GM18951 (cell line): ENCODE measurements around the gene MRPS18A.

Experiments
- POLR2A ChIP-seq: IDR thresholded peaks from 4 replicates; pipeline ENCODE4 v1.6.1; 2011; ENCODE audit warnings: mild to moderate bottlenecking; ENCODE audit not compliant: insufficient read length, insufficient read depth; ENCODE audit errors: extremely low read depth
- in situ Hi-C: fragments of 300-500 bp; cut with MboI; formaldehyde crosslinking; loops from one replicate; pipeline ENCODE4 v1.12.0; 2022; ENCODE audit warnings: low sequenced_read_pairs, mixed read lengths, inconsistent platforms; ENCODE audit not compliant: unreplicated experiment

Gene MRPS18A

GRCh38 chr6:43699564-43700186, 12.1 kb upstream of the MRPS18A start:
- in situ Hi-C loops = no loop called here
- TF ChIP-seq POLR2A = no peak

DNA sequence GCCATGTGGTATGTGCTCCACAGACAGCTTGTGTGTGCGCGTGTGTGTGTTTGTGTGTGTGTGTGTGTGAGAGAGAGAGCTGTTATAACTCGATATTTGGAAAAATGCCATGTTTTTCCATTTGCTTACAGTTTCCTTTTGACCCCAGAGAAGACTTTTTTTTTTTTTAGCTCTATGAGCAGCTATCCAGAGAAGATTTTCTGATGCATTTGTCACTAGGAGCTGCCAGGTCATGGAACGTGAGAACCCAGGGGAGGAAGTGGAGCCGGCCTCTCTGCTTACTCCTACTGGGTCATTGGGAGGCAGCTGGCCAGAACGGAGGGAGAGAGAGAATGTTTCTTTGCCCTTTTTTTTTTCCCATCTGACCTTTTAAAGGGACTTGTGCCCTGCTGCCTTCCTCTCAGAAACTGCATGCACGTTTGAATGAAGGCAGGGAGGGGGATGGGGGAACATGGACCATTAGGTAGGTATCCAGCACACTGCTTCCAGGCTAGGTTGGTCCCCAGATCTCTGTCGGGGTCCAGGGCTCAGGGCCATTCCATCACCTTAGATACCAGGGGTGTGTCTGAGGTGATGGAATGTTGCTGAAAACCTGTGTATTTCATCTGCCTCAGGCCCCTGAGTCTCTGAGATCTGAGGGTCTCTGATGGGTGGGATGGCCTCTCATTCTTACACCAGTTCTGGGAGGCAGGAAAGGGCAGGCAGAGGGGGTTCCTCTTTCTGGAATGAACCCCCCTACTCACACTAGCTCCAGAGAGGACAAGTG, 11.2 kb upstream of the MRPS18A start:
- no peak for TF ChIP-seq POLR2A
- in situ Hi-C loops = no loop called here

DNA sequence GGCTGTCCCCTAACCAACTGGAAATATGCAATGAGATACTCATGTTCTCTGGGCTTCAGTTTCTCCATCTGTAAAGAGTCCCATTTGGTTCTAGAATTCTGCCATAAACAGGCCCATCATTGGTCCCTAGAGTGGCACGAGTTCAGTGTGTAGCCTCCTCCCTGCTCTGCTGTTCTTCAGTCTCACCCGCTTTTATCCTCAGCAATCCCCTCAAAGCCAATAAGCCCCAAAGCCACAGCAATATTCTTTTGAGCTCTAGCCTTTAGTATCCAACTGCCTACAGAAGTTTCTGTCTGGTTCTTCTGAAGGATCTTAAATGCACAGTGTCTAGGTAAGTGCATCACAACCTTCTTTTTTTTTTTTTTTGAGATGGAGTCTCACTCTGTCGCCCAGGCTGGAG, 9.8 kb upstream of the MRPS18A start:
- in situ Hi-C loops = no loop called here
- no peak for TF ChIP-seq POLR2A

- no peak for TF ChIP-seq POLR2A
Observed at GRCh38 chr6:43695967-43696291, 8.3 kb upstream of the MRPS18A start.

DNA sequence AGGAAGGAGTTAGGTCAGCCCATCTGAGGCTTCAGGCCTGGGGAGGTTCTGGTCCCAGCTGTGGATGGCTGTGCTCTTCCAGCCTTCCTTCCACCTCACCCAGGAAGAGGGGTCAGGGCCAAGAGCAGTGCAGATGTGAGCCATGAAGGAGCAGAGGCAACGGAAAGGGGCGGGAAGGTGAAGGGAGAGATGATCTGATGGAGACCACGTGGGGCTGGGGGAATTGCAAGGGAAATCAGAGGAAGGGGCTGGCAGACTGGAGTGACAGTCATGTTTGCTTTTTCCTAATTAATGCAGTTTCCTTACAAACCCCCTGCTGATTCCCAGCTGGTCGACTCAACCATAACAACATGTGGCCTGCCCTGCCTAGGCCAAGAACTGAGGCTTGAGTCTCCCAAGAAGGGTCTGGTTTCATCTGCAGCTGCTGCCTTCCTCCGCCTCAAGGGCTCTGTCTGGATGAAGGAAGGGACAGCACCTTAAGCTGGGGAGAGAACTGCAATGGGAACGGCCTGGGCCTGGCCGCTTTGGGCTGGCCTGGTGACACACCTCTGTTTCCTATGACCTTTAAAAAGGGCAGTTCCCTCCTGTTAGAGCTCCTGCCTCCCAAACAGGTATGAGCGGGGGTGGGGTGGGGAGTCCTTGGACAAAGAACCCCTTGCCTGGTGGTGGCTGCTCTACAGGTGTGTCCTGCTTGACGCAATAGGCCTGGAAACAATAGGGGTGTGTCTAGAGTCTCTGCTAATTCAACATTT, 7.8 kb upstream of the MRPS18A start:
- no peak for TF ChIP-seq POLR2A
- in situ Hi-C loops = no loop called here

More at GRCh38 chr6:43695967-43696291, 8.3 kb upstream of the MRPS18A start:
- in situ Hi-C loops = no loop called here

- in situ Hi-C loops = no loop called here
- no peak for TF ChIP-seq POLR2A
Observed at GRCh38 chr6:43689421-43689820, 1.8 kb upstream of the MRPS18A start.

GRCh38 chr6:43687079-43687436, 533 bp downstream of the MRPS18A start:
- no peak for TF ChIP-seq POLR2A
- in situ Hi-C loops = no loop called here

GRCh38 chr6:43683708-43684455, 3.7 kb downstream of the MRPS18A start:
- TF ChIP-seq POLR2A = no peak
- in situ Hi-C loops = no loop called here

GRCh38 chr6:43682724-43683429, 4.7 kb downstream of the MRPS18A start:
- in situ Hi-C loops = no loop called here
- no peak for TF ChIP-seq POLR2A

DNA sequence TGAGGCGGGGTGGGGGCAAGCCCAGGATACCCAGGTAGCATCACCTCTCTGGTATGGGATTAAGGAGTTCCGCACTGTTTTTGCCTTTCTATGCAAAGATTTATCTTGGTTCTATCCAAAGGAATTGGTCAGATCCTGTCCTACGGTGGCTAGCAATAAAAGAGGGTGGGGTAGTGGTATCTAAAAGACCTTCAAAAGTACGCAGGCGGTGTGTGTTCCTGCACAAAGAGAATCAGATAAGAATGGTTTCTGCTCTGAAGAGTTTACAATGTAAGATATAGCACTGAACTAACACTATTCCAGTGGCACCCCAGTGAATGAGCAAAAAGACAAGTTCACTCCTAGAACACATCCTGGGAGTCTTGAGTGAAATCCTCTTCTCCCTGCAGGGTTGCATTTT, 6.3 kb downstream of the MRPS18A start:
- in situ Hi-C loops = no loop called here
- no peak for TF ChIP-seq POLR2A

DNA sequence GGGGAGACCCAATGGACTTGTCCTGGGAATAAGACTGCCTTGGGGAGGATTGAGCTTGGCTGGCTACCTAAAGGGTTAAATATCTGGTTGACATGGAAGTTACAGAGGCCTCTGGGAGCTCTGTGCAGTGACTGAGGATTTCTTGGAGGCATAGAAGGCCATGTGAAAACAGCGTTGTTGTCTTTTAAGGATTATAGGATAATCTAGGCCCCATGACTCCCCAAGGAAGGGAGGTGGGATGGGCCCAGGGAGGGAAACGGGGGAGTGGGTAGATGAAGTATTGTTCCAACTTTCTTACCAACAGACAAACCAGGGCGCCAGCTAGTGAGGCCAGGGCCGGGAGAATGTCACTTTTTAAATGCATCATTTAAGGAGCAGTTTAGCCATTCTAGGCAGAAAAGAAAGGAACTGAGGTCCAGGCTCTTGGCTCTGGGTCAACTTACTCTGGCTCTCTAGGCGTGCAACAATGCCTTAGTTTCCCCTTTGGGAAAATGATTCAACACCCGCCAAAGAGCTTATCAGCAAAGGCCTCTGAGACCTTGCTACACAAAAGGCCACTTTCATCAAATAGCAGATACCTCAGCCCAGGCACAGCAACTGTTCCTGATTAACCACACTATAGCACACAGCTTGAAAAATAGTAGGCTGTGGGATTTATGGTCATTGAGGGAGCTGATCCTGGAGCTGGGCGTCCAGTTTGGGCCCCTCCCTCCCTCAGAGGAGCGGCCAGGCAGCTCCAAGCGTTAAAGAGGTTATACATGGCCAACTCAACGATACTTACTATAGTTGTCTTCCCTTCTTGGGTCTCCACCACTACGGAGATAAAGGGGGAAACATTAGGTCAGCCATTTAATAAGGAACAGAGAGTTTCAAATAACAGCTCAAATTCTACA, 7.0 kb downstream of the MRPS18A start:
- in situ Hi-C loops = no loop called here
- TF ChIP-seq POLR2A = no peak

GRCh38 chr6:43679057-43679456, 8.5 kb downstream of the MRPS18A start:
- in situ Hi-C loops = no loop called here
- no peak for TF ChIP-seq POLR2A
